ENCODE results near the gene AP4S1. TPM values are rescaled to one million over a fixed set of nuclear protein-coding genes. Genes with fewer than 3 reads are reported as not detected.

AP4S1 gene
- total and polyA plus RNA-seq, 2 of the 8 experiments (the other 6 are each of a cell fraction or from before 2014, with no cell fraction given), result 2.8 to 9.9 TPM

DNA sequence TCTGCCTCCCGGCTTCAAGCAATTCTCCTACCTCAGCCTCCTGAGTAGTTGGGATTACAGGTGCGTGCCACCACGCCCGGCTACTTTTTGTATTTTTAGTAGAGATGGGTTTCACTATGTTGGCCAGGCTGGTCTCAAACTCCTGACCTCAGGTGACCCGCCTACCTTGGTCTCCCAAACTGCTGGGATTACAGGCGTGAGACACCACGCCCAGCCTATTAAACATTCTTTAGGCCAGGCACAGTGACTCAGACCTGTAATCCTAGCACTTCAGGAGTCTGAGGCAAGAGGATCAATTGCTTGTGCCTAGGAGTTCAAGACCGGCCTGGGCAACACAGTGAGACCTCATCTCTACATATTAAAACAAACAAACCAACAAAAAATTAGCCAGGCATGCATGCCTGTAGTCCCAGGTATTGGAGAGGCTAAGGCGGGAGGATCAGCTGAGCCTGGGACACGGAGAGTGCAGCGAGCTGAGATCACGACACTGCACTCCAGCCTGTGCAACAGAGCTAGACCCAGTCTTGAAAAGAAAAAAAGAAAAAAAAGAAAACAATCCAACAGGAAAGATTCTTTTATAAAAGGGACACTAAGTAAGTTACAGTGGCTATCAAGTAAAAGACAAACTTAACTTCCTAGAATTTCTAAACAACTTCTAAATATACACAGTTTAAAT, 111.9 kb downstream of the AP4S1 start (continued):
- TF ChIP-seq MAFK (IDR thresholded peaks at IDR 0.05; ENCODE audit: low read depth, low read length) (no peak), CBX8 (IDR thresholded peaks at IDR 0.05; ENCODE audit: borderline replicate concordance, low read depth, low read length) (no peak), CHD1 (IDR thresholded peaks at IDR 0.05; ENCODE audit: low read depth, low read length) (no peak)
